HEK293 (cell line): ENCODE measurements around the gene AURKAIP1.
A peak's percentile ranks its signal among the peaks of the same experiment; 100 is the strongest.

Experiments used
- BCL6B ChIP-seq: fragments of 450-650 bp; formaldehyde crosslinking; IDR thresholded peaks from 2 replicates; pipeline ENCODE4 v1.5.1; 2017; ENCODE audit warnings: missing biosample characterization, missing genetic modification characterization
- EGR2 ChIP-seq: fragments of 450-650 bp; formaldehyde crosslinking; IDR thresholded peaks from 2 replicates; pipeline ENCODE4 v1.5.1; 2016; ENCODE audit warnings: low read depth, missing biosample characterization, missing genetic modification characterization
- FEZF1 ChIP-seq: fragments of 450-650 bp; formaldehyde crosslinking; IDR thresholded peaks from 2 replicates; pipeline ENCODE4 v1.5.1; 2016; ENCODE audit warnings: missing biosample characterization, missing genetic modification characterization
- GFI1B ChIP-seq: fragments of 450-650 bp; formaldehyde crosslinking; IDR thresholded peaks from 2 replicates; pipeline ENCODE4 v1.5.1; 2016; ENCODE audit warnings: missing biosample characterization, missing genetic modification characterization
- KLF8 ChIP-seq: fragments of 450-650 bp; formaldehyde crosslinking; IDR thresholded peaks from 2 replicates; pipeline ENCODE4 v1.5.1; 2016; ENCODE audit warnings: missing biosample characterization, missing genetic modification characterization
- WT1 ChIP-seq: fragments of 450-650 bp; formaldehyde crosslinking; IDR thresholded peaks from 2 replicates; pipeline ENCODE4 v1.5.1; 2016; ENCODE audit warnings: missing biosample characterization, missing genetic modification characterization
- ZBTB6 ChIP-seq: fragments of 450-650 bp; formaldehyde crosslinking; IDR thresholded peaks from 2 replicates; pipeline ENCODE4 v1.5.1; 2017; ENCODE audit warnings: missing biosample characterization, missing genetic modification characterization
- ZFHX2 ChIP-seq: fragments of 450-650 bp; formaldehyde crosslinking; conservative IDR thresholded peaks from 2 replicates; pipeline ENCODE4 v1.5.1; 2016; ENCODE audit warnings: missing biosample characterization, missing genetic modification characterization
- ZNF280D ChIP-seq: fragments of 450-650 bp; formaldehyde crosslinking; IDR thresholded peaks from 2 replicates; pipeline ENCODE4 v1.5.1; 2016; ENCODE audit warnings: missing biosample characterization, missing genetic modification characterization
- ZNF433 ChIP-seq: fragments of 450-650 bp; formaldehyde crosslinking; IDR thresholded peaks from 2 replicates; pipeline ENCODE4 v1.5.1; 2016; ENCODE audit warnings: missing biosample characterization, missing genetic modification characterization, low read depth
- ZNF585B ChIP-seq: fragments of 450-650 bp; formaldehyde crosslinking; IDR thresholded peaks from 2 replicates; pipeline ENCODE4 v1.5.1; 2016; ENCODE audit warnings: missing biosample characterization, missing genetic modification characterization
- ZNF626 ChIP-seq: fragments of 450-650 bp; sonication (Bioruptor Pico); formaldehyde crosslinking; IDR thresholded peaks from 2 replicates; pipeline ENCODE4 v1.5.1; 2018; ENCODE audit warnings: missing biosample characterization, missing genetic modification characterization, inconsistent platforms
- ZNF654 ChIP-seq: fragments of 450-650 bp; formaldehyde crosslinking; IDR thresholded peaks from 2 replicates; pipeline ENCODE4 v1.5.1; 2016; ENCODE audit warnings: low read depth, missing biosample characterization, missing genetic modification characterization
- ZNF660 ChIP-seq: fragments of 450-650 bp; IDR thresholded peaks from 2 replicates; pipeline ENCODE4 v1.5.1; 2018; ENCODE audit warnings: missing biosample characterization, mild to moderate bottlenecking, missing genetic modification characterization
- ZNF768 ChIP-seq: fragments of 450-650 bp; formaldehyde crosslinking; IDR thresholded peaks from 2 replicates; pipeline ENCODE4 v1.5.1; 2018; ENCODE audit warnings: missing biosample characterization, mild to moderate bottlenecking, missing genetic modification characterization
- ZNF791 ChIP-seq: fragments of 450-650 bp; formaldehyde crosslinking; IDR thresholded peaks from 2 replicates; pipeline ENCODE4 v1.5.1; 2016; ENCODE audit warnings: missing biosample characterization, missing genetic modification characterization
- ZSCAN23 ChIP-seq: fragments of 450-650 bp; formaldehyde crosslinking; IDR thresholded peaks from 2 replicates; pipeline ENCODE4 v1.5.1; 2016; ENCODE audit warnings: missing biosample characterization, missing genetic modification characterization
- TF ChIP-seq, protein P1 (sequence below): fragments of 450-650 bp; formaldehyde crosslinking; IDR thresholded peaks from 2 replicates; pipeline ENCODE4 v1.5.1; 2016; ENCODE audit warnings: missing biosample characterization, missing genetic modification characterization
- TF ChIP-seq, protein P2 (sequence below): fragments of 450-650 bp; formaldehyde crosslinking; IDR thresholded peaks from 2 replicates; pipeline ENCODE4 v1.5.1; 2016; ENCODE audit warnings: missing biosample characterization, missing genetic modification characterization
- TF ChIP-seq, protein P3 (sequence below): fragments of 450-650 bp; formaldehyde crosslinking; IDR thresholded peaks from 2 replicates; pipeline ENCODE4 v1.5.1; 2017; ENCODE audit warnings: missing biosample characterization, missing genetic modification characterization

AURKAIP1 gene

DNA sequence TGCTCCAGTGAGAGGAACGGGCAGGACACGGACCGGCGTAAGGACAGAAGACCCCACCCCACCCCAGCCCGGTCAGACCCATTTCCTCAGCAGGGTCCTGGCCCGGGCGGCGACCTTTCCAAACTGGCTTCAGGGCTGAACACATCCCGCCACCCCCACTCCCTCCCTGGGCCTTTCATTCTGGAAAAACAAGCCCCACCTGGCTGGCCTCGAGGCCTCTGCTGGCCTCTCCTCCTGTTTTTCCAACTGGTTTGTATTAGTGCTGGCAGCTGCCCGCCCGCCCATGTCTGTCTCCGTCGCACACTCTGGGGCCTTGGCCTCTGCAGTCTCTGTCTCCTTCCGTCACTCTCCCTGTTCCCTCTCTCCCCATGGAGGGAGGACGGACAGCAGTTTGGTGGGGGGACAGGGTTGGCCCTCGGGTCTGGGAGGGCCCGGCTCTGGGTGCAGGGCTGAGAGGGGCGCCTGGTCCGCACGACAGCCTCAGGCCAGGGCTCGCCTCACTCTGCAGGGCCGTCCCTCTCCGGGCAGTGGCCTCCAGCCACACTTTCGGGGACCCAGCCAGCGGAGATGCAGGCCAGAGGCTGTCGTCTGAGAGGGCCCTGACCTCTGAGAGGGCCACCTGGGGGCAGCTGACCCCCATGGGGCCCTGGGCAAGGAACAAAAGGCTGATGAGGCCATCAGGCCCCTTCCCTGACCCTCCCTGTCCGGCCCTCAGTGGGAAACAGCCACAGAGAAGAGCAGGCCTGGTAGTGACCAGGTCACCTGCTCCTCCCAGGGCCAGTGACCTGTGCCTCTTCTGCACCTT is 15.1 kb downstream of the AURKAIP1 start (continued):
- TF ChIP-seq, protein P1, sequence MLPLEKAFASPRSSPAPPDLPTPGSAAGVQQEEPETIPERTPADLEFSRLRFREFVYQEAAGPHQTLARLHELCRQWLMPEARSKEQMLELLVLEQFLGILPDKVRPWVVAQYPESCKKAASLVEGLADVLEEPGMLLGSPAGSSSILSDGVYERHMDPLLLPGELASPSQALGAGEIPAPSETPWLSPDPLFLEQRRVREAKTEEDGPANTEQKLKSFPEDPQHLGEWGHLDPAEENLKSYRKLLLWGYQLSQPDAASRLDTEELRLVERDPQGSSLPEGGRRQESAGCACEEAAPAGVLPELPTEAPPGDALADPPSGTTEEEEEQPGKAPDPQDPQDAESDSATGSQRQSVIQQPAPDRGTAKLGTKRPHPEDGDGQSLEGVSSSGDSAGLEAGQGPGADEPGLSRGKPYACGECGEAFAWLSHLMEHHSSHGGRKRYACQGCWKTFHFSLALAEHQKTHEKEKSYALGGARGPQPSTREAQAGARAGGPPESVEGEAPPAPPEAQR (tag by site-specific recombination), result no peak
- TF ChIP-seq ZNF585B (tag by site-specific recombination) (no peak), ZNF768 (tag by site-specific recombination) (no peak), ZFHX2 (tag by site-specific recombination) (peak; percentile 34; the same call in 1 of the 2 replicates), ZNF791 (no peak), EGR2 (tag by site-specific recombination) (peak; percentile 57), ZNF280D (tag by site-specific recombination) (no peak), ZNF654 (no peak), BCL6B (tag by site-specific recombination) (no peak), FEZF1 (tag by site-specific recombination) (no peak), KLF8 (no peak), WT1 (no peak), GFI1B (tag by site-specific recombination) (no peak), ZBTB6 (tag by site-specific recombination) (no peak), ZNF433 (tag by site-specific recombination) (no peak), ZSCAN23 (tag by site-specific recombination) (no peak), ZNF626 (tag by site-specific recombination) (no peak), ZNF660 (tag by site-specific recombination) (no peak)
- TF ChIP-seq, protein P2, sequence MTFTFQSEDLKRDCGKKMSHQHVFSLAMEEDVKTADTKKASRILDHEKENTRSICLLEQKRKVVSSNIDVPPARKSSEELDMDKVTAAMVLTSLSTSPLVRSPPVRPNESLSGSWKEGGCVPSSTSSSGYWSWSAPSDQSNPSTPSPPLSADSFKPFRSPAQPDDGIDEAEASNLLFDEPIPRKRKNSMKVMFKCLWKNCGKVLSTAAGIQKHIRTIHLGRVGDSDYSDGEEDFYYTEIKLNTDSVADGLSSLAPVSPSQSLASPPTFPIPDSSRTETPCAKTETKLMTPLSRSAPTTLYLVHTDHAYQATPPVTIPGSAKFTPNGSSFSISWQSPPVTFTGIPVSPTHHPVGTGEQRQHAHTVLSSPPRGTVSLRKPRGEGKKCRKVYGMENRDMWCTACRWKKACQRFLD (tag by site-specific recombination), result no peak
- TF ChIP-seq, protein P3, sequence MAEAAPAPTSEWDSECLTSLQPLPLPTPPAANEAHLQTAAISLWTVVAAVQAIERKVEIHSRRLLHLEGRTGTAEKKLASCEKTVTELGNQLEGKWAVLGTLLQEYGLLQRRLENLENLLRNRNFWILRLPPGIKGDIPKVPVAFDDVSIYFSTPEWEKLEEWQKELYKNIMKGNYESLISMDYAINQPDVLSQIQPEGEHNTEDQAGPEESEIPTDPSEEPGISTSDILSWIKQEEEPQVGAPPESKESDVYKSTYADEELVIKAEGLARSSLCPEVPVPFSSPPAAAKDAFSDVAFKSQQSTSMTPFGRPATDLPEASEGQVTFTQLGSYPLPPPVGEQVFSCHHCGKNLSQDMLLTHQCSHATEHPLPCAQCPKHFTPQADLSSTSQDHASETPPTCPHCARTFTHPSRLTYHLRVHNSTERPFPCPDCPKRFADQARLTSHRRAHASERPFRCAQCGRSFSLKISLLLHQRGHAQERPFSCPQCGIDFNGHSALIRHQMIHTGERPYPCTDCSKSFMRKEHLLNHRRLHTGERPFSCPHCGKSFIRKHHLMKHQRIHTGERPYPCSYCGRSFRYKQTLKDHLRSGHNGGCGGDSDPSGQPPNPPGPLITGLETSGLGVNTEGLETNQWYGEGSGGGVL (tag by site-specific recombination), result 0 out of 2 replicates have a peak, but pooled peaks have one; percentile 13
